ENCODE measurements around the gene APOD. TPM values are rescaled to one million over a fixed set of nuclear protein-coding genes. Genes with fewer than 3 reads are reported as not detected.

APOD gene
- total and polyA plus RNA-seq, 10 donors, result 1.9 to 50.5 (median 4.4) TPM

- Histone ChIP-seq H3K27ac (no peak overlapping the region), H3K36me3 (no peaks in the 10 kb centered on the region), H3K4me1 (no peaks in the 10 kb centered on the region), H3K9me3 (no peaks in the 10 kb centered on the region), H3K4me3 (no peak overlapping the region), H3K27me3 (replicated peaks in 1 of 7) (no peaks in the 10 kb centered on the region)
- intact Hi-C loops (cut with DNase I; ENCODE audit: low total_unique reads), result no loop called here
- 61 to 73% (median 64%) methylated on average over 6 of the region's 6 CpGs for WGBS, 5 donors
- no peak for DNase-seq
- no peak for TF ChIP-seq POLR2A (IDR thresholded peaks at IDR 0.05)
- TF ChIP-seq POLR2AphosphoS5 (IDR thresholded peaks at IDR 0.05), result no peak
- no peak for TF ChIP-seq CTCF (IDR thresholded peaks at IDR 0.05 in 8 of 11, conservative IDR thresholded peaks at IDR 0.05 in 3 of 11)
Measured at GRCh38 chr3:195580744-195581443, 2.8 kb downstream of the APOD start.

GRCh38 chr3:195579281-195579680, 4.5 kb downstream of the APOD start:
- WGBS, 5 donors, result 92 to 98% (median 97%) methylated on average over 12 of the region's 12 CpGs
- no peak overlapping the region for H3K4me3 ChIP-seq
- TF ChIP-seq CTCF (IDR thresholded peaks at IDR 0.05 in 8 of 11, conservative IDR thresholded peaks at IDR 0.05 in 3 of 11), result no peak
- TF ChIP-seq POLR2AphosphoS5 (IDR thresholded peaks at IDR 0.05), result no peak
- TF ChIP-seq POLR2A (IDR thresholded peaks at IDR 0.05), result no peak
- no peaks in the 10 kb centered on the region for H3K4me1 ChIP-seq
- H3K36me3 ChIP-seq, result no peaks in the 10 kb centered on the region
- H3K9me3 ChIP-seq, result no peaks in the 10 kb centered on the region
- no peaks in the 10 kb centered on the region for H3K27me3 ChIP-seq (replicated peaks in 1 of 7)
- DNase-seq, result no peak
- intact Hi-C loops (cut with DNase I; ENCODE audit: low total_unique reads), result no loop called here
- H3K27ac ChIP-seq, result no peak overlapping the region

- intact Hi-C loops (cut with DNase I; ENCODE audit: low total_unique reads), result no loop called here
- Histone ChIP-seq H3K36me3 (no peaks in the 10 kb centered on the region), H3K4me3 (no peak overlapping the region), H3K27ac (no peak overlapping the region), H3K4me1 (no peaks in the 10 kb centered on the region), H3K9me3 (no peaks in the 10 kb centered on the region), H3K27me3 (replicated peaks in 1 of 7) (no peaks in the 10 kb centered on the region)
- DNase-seq, result no peak
- TF ChIP-seq CTCF (IDR thresholded peaks at IDR 0.05 in 8 of 11, conservative IDR thresholded peaks at IDR 0.05 in 3 of 11) (no peak), POLR2AphosphoS5 (IDR thresholded peaks at IDR 0.05) (no peak), POLR2A (IDR thresholded peaks at IDR 0.05) (no peak)
- WGBS, 5 donors, result 84 to 89% (median 85%) methylated on average over 6 of the region's 6 CpGs
Measured at GRCh38 chr3:195578565-195578964, 5.2 kb downstream of the APOD start.

GRCh38 chr3:195577645-195578177, 6.0 kb downstream of the APOD start:
- Histone ChIP-seq H3K27me3 (replicated peaks in 1 of 7) (no peaks in the 10 kb centered on the region), H3K4me1 (no peaks in the 10 kb centered on the region), H3K36me3 (no peaks in the 10 kb centered on the region), H3K27ac (no peak overlapping the region), H3K9me3 (no peaks in the 10 kb centered on the region), H3K4me3 (no peak overlapping the region)
- intact Hi-C loops (cut with DNase I; ENCODE audit: low total_unique reads), result no loop called here
- 73 to 81% (median 75%) methylated on average over 9 of the region's 9 CpGs for WGBS, 5 donors
- TF ChIP-seq POLR2A (IDR thresholded peaks at IDR 0.05) (no peak), POLR2AphosphoS5 (IDR thresholded peaks at IDR 0.05) (no peak), CTCF (IDR thresholded peaks at IDR 0.05 in 8 of 11, conservative IDR thresholded peaks at IDR 0.05 in 3 of 11) (no peak)
- no peak for DNase-seq
